ENCODE measurements around the gene UBC. TPM values are rescaled to one million over a fixed set of nuclear protein-coding genes. Genes with fewer than 3 reads are reported as not detected.
"Not testable (repeated sequence)": the region's sequence is repeated elsewhere in the genome, so short reads cannot be mapped to it uniquely, and the experiment has no call there.

UBC gene
- total RNA-seq, 2 donors from 2014 or later, result 806 to 863 TPM

DNA sequence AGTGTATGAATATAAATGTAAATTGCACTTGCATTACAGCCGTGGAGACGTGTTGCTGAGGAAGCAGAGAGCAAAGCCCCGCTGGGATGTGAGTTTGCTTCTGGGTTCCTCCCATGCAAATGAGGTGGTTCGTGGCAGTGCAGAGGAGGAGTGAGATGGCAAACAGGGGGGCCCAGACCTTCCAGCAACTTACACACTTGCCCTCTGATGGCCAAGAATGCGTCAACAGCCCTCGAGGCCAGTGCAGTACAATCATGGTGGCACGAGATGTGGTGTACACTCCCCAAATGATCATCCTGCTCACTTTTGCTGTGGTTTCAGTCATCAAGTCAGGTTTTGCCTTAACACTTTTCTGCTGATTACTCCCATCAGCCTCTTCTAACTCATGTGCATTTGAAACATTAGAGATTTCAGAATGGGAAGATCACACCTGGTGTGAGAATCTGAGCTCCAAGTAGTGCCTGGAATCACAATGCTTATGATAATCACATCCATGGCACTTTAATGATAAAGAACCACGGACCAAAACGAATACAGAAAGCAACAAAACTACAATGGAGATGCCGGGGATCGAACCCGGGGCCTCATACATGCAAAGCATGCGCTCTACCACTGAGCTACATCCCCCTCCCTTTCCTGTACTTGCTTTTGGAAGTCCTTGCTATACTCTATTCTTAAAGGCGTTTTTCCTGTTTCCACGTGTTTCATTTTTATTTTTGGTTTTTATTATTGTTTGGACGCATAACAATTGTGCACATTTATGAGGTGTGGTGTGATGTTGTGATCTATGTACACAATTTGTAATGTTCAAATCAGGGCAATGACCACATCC, 7.0 kb upstream of the UBC start:
- H3K9me3 Mint-ChIP-seq, result no peaks in the 10 kb centered on the region
- no peaks in the 10 kb centered on the region for H3K36me3 Mint-ChIP-seq
- ATAC-seq, result peak; percentile 67 to 76
- H3K27ac Mint-ChIP-seq, result peak overlapping the region; percentile 99
- DNase-seq (ENCODE audit: low spot score in 2 of 2), result peak; percentile 78 to 92

GRCh38 chr12:124920353-124920935, 6.0 kb upstream of the UBC start:
- no peaks in the 10 kb centered on the region for H3K9me3 Mint-ChIP-seq
- ATAC-seq, result no peak
- no peak for DNase-seq (ENCODE audit: low spot score in 2 of 2)
- H3K27ac Mint-ChIP-seq, result peak overlapping the region; percentile 99
- no peaks in the 10 kb centered on the region for H3K36me3 Mint-ChIP-seq

DNA sequence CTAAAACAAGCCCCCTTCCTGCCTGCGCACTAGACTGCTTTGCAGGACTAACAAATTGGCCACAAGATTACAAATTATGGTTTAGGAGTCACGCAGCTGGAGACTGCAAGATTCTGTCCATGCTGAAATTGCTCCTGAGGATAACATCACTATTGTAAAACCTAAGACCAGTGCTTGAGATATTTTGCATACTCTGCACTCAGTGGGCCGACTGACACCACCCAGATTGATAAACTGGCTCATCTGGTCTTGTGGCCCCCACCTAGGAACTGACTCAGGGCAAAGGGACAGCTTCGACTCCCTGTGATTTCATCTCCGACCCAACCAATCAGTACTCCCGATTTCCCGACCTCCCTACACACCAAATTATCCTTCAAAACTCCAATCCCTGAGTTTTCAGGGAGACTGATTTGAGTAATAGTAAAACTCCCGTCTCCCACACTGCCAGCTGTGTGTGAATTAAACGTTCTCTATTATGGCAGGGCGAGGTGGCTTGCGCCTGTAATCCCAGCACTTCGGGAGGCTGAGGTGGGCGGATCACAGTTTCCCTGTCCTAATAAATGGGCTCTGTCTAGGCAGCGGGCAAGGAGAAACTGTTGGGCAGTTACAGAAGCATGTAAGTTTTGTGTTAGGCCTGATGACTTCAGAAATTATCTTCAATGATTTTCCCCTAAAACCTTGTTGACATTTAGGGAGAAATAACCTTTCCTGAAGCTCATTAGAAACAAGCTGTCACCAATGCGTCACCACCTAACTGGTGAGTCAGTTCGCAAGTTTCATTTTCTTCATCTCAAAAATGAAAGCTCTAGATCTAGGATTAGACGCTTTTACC, 5.3 kb upstream of the UBC start:
- no peaks in the 10 kb centered on the region for H3K9me3 Mint-ChIP-seq
- peaks cover under 1 to 2% of the 10 kb centered on the region in 2 donors for H3K36me3 Mint-ChIP-seq
- DNase-seq (ENCODE audit: low spot score in 2 of 2) (no peak), ATAC-seq (peak; percentile 15 to 19)
- H3K27ac Mint-ChIP-seq, result peak overlapping the region; percentile 99

GRCh38 chr12:124918622-124918988, 4.2 kb upstream of the UBC start:
- peak overlapping the region; percentile 99 for H3K27ac Mint-ChIP-seq
- ATAC-seq; H3K9me3 Mint-ChIP-seq; DNase-seq (ENCODE audit: low spot score in 2 of 2): not testable (repeated sequence)
- H3K36me3 Mint-ChIP-seq, result peaks cover 11 to 13% of the 10 kb centered on the region in 2 donors

DNA sequence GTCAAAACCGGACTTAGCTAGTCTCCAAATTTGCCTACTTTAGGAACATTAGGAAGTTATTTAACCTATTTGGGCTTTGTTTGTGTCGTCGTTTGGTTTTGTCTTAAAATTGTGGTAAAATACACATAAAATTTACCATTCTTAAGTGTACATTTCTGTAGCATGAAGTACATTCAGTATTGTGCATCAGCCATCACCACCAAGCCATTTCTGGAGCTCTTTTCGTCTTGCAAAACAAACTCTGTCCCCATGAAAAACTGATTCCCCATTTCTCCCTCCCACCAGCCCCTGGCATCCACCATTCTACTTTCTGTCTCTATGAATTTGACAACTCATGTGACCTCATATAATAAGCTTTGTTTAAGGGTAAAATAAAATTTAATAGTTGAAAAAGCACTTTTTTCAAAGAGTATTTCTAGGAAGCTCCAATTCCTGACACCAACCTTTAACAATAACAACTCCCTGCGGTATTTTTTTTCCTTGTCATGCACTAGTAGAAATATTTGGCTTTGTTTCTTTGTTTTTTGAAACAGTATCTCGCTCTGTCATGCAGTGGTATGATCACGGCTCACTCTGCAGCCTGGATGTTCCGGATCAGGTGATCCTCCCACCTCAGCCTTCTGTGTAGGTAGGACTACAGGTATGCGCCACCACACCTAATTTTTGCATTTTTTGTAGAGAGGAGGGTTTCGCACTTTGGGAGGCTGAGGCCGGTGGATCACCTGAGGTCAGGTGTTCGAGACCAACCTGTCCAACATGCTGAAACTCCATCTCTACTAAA, 3.6 kb upstream of the UBC start:
- H3K36me3 Mint-ChIP-seq, result peaks cover 17 to 19% of the 10 kb centered on the region in 2 donors
- H3K27ac Mint-ChIP-seq, result peak overlapping the region; percentile 99
- no peak for ATAC-seq
- no peak for DNase-seq (ENCODE audit: low spot score in 2 of 2)
- peaks cover 0 to 6% of the 10 kb centered on the region in 2 donors for H3K9me3 Mint-ChIP-seq

DNA sequence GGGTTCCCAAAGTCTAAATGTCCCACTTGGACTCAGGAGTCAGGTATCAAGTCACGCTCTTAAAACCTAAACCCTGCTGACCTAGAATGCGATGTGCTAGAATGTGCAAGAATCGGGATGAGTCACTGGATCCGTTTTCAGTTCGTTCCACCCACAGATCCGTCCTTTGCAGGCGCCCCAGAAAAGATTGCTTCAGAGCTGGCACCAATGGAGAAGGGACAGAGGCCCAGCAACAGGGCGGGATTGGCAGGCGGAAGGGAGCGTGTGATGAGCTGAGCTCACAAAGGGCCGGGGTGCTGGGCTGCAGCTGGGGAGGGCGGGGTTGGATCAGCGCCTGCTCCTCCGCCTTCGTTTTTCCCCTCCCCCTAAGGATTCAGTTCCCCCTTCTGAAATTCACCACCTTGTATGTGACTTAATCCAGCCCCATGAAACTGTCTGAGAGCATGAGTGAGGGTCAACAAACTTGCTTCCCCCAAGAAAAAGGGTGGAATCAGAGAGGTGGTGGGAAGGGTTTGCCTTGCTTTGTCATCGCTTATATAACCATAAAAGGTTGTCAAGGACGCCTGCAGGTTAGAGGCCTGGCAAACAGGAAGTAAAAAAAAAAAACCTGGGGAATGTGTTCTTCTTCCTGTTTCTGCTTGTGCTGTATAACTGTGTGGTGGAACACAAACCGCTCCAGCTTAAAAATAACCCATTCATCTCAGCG, 2.8 kb upstream of the UBC start:
- H3K9me3 Mint-ChIP-seq, result peaks cover 0 to 11% of the 10 kb centered on the region in 2 donors
- peak overlapping the region; percentile 99 for H3K27ac Mint-ChIP-seq
- DNase-seq (ENCODE audit: low spot score in 2 of 2) (peak; percentile 86 to 93), ATAC-seq (peak; percentile 68 to 77)
- peaks cover 23 to 26% of the 10 kb centered on the region in 2 donors for H3K36me3 Mint-ChIP-seq

DNA sequence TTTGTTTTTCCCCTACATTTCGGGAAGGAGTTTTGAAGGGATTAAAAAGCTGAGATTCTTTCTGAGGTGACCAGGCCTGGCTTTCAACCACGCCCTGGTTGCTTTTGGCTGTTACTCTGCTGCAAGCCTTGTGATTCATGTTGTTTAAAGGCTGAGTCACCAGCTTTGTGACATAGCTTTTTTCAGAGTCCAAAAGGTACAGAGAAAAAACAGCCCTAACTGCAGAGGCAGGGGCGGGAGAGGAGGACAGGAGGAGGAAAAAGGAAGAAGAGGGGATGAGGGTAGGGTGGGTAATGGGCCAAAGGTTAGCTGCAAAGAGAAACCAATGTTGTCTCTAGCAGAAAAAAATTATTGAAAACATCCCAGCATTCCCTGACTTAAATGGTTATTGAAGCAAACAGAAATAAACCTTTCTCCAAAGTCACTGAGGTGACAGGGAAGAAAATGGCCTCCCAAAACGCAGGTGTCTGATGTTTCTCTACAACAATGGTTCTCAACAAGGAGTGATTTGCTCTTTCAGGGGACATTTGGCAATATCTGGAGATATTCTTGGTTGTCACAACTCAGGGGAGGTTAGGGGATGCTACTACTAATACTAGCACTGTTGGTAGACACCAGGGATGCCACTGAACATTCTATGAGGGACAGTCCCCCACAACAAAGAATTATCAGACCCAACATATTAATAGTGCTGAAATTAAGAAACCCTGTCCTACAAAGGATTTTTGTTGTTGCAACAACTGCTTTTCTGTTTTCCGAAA, 2.1 kb upstream of the UBC start:
- ATAC-seq (peak; percentile 9), DNase-seq (ENCODE audit: low spot score in 2 of 2) (no peak)
- Mint-ChIP-seq H3K27ac (peak overlapping the region; percentile 99), H3K36me3 (peaks cover 23 to 29% of the 10 kb centered on the region in 2 donors), H3K9me3 (peaks cover 0 to 11% of the 10 kb centered on the region in 2 donors)

GRCh38 chr12:124915239-124916236, 1.1 kb upstream of the UBC start:
- H3K27ac Mint-ChIP-seq, result peak overlapping the region; percentile 99
- ATAC-seq (no peak), DNase-seq (ENCODE audit: low spot score in 2 of 2) (no peak)
- peaks cover 0 to 11% of the 10 kb centered on the region in 2 donors for H3K9me3 Mint-ChIP-seq
- peaks cover 30 to 39% of the 10 kb centered on the region in 2 donors for H3K36me3 Mint-ChIP-seq

- H3K36me3 Mint-ChIP-seq, result peaks cover 30 to 39% of the 10 kb centered on the region in 2 donors
- ATAC-seq (peak; percentile 32 to 43), DNase-seq (ENCODE audit: low spot score in 2 of 2) (peak; percentile 85 to 92)
- H3K9me3 Mint-ChIP-seq, result peaks cover 0 to 11% of the 10 kb centered on the region in 2 donors
- H3K27ac Mint-ChIP-seq, result peak overlapping the region; percentile 99 to 100
These were observed 717 bp downstream of the UBC start for GRCh38 chr12:124913474-124914391.

DNA sequence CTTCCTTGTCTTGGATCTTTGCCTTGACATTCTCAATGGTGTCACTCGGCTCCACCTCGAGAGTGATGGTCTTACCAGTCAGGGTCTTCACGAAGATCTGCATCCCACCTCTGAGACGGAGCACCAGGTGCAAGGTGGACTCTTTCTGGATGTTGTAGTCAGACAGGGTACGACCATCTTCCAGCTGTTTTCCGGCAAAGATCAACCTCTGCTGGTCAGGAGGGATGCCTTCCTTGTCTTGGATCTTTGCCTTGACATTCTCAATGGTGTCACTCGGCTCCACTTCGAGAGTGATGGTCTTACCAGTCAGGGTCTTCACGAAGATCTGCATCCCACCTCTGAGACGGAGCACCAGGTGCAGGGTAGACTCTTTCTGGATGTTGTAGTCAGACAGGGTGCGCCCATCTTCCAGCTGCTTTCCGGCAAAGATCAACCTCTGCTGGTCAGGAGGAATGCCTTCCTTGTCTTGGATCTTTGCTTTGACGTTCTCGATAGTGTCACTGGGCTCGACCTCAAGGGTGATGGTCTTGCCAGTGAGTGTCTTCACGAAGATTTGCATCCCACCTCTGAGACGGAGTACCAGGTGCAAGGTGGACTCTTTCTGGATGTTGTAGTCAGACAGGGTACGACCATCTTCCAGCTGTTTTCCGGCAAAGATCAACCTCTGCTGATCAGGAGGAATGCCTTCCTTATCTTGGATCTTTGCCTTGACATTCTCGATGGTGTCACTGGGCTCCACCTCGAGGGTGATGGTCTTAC, 1.7 kb downstream of the UBC start:
- not testable (repeated sequence) for DNase-seq (ENCODE audit: low spot score in 2 of 2); ATAC-seq
- H3K27ac Mint-ChIP-seq, result peak overlapping the region; percentile 99 to 100
- peaks cover 30 to 39% of the 10 kb centered on the region in 2 donors for H3K36me3 Mint-ChIP-seq
- peaks cover 0 to 11% of the 10 kb centered on the region in 2 donors for H3K9me3 Mint-ChIP-seq

GRCh38 chr12:124911521-124911920, 2.9 kb downstream of the UBC start:
- Mint-ChIP-seq H3K36me3 (peaks cover 30 to 39% of the 10 kb centered on the region in 2 donors), H3K9me3 (peaks cover 0 to 11% of the 10 kb centered on the region in 2 donors), H3K27ac (peak overlapping the region; percentile 80 to 95)
- not testable (repeated sequence) for DNase-seq (ENCODE audit: low spot score in 2 of 2); ATAC-seq

Measured in activated naive CD4-positive, alpha-beta T cell treated with anti-CD3 and anti-CD28 coated beads, Interleukin-2, amount 50 U/mL, for 72 hours (primary cell).